Kasumi-1 (cell line): ENCODE measurements around the gene LTC4S.
"Not testable (repeated sequence)": the region's sequence is repeated elsewhere in the genome, so short reads cannot be mapped to it uniquely, and the experiment has no call there.

ENCODE experiments used
- DNase-seq, 2 experiments: peaks; one replicate each; lab custom pipeline; 2025; lab: John Stamatoyannopoulos, UW

The LTC4S gene

GRCh38 chr5:179827680-179828079, 33.9 kb downstream of the LTC4S start:
- DNase-seq, result peak; percentile 97

- DNase-seq, result no peak
These were observed 35.1 kb downstream of the LTC4S start for GRCh38 chr5:179828756-179829421.

GRCh38 chr5:179829732-179830435, 36.1 kb downstream of the LTC4S start:
- DNase-seq, result no peak

GRCh38 chr5:179830818-179831468, 37.2 kb downstream of the LTC4S start:
- no peak for DNase-seq

GRCh38 chr5:179832039-179832745, 38.4 kb downstream of the LTC4S start:
- DNase-seq, result no peak

- no peak for DNase-seq
These were observed 39.4 kb downstream of the LTC4S start for GRCh38 chr5:179833056-179833708.

- no peak for DNase-seq
These were observed 39.9 kb downstream of the LTC4S start for GRCh38 chr5:179833709-179834070.

GRCh38 chr5:179834120-179834519, 40.3 kb downstream of the LTC4S start:
- no peak for DNase-seq

GRCh38 chr5:179834871-179835270, 41.1 kb downstream of the LTC4S start:
- DNase-seq, result not testable (repeated sequence)

GRCh38 chr5:179836225-179837019, 42.6 kb downstream of the LTC4S start:
- DNase-seq, result peak in 1 of 2 experiments; percentile 21

- no peak for DNase-seq
These were observed 43.6 kb downstream of the LTC4S start for GRCh38 chr5:179837076-179838011.

- DNase-seq, result no peak
These were observed 45.8 kb downstream of the LTC4S start for GRCh38 chr5:179839328-179840256.

GRCh38 chr5:179840321-179840720, 46.5 kb downstream of the LTC4S start:
- no peak for DNase-seq

- DNase-seq, result no peak
These were observed 47.0 kb downstream of the LTC4S start for GRCh38 chr5:179840766-179841165.

- no peak for DNase-seq
These were observed 47.8 kb downstream of the LTC4S start for GRCh38 chr5:179841621-179842020.
